Upper lobe of right lung (tissue), 1 donor: ENCODE data around the gene SLC7A8. TPM values are rescaled to one million over a fixed set of nuclear protein-coding genes. Genes with fewer than 3 reads are reported as not detected.

Source experiments
- ATAC-seq: fragments of 200-7000 bp; cut with Tn5 transposase; one replicate; pipeline ENCODE4 v1.9.1; 2020; ENCODE audit warnings: mild to moderate bottlenecking, moderate library complexity
- DNase-seq: peaks from one replicate; pipeline ENCODE4 v3.0.0-alpha.2; 2020
- H3K27ac ChIP-seq: fragments of 200-600 bp; one replicate; pipeline ENCODE4 v1.8.0; 2022
- H3K27me3 ChIP-seq: fragments of 200-600 bp; one replicate; pipeline ENCODE4 v1.8.0; 2022; ENCODE audit warnings: mild to moderate bottlenecking
- H3K36me3 ChIP-seq: fragments of 200-600 bp; one replicate; pipeline ENCODE4 v1.8.0; 2022
- H3K4me1 ChIP-seq: fragments of 200-600 bp; one replicate; pipeline ENCODE4 v1.8.0; 2022
- H3K4me3 ChIP-seq: fragments of 200-600 bp; one replicate; pipeline ENCODE4 v1.8.0; 2022; ENCODE audit warnings: mild to moderate bottlenecking
- H3K9me3 ChIP-seq: fragments of 200-600 bp; one replicate; pipeline ENCODE4 v1.8.0; 2022
- CTCF ChIP-seq: fragments of 200-600 bp; IDR thresholded peaks from one replicate; pipeline ENCODE4 v1.8.0; 2022; ENCODE audit warnings: antibody characterized with exemption
- intact Hi-C: fragments of 100-400 bp; cut with DNase I; formaldehyde crosslinking; loops from one replicate; pipeline ENCODE4 v1.11.0; 2022
- total RNA-seq: library from RNA; stranded (reverse); fragmentation: NEBNext Ultra II Directional; extraction: Animal tissue kit (Norgen Biotek cat#: 25700); gene quantifications from one replicate; pipeline ENCODE4 v1.2.1, GENCODE V29; 2021
- donor health status: DM: no; HTN: yes; CAD: no; lungs with severe emphysema.

Gene SLC7A8
- total RNA-seq, 1 donor from 2014 or later = 49.8 TPM

GRCh38 chr14:23129759-23130316 lies 53.6 kb downstream of the SLC7A8 start:
- H3K27ac ChIP-seq = no peak overlapping the region
- TF ChIP-seq CTCF = no peak

GRCh38 chr14:23128969-23129758 lies 54.3 kb downstream of the SLC7A8 start:
- Histone ChIP-seq H3K27me3 (no peaks in the 10 kb centered on the region), H3K4me3 (no peak overlapping the region), H3K9me3 (no peaks in the 10 kb centered on the region), H3K4me1 (peaks cover 4% of the 10 kb centered on the region), H3K36me3 (peaks cover 21% of the 10 kb centered on the region), H3K27ac (no peak overlapping the region)
- DNase-seq = no peak
- no peak for ATAC-seq
- intact Hi-C loops = no loop called here
- no peak for TF ChIP-seq CTCF

More at GRCh38 chr14:23129759-23130316, 53.6 kb downstream of the SLC7A8 start:
- ATAC-seq (no peak), DNase-seq (no peak)
- intact Hi-C loops = no loop called here
- Histone ChIP-seq H3K9me3 (no peaks in the 10 kb centered on the region), H3K27me3 (no peaks in the 10 kb centered on the region), H3K4me1 (peaks cover 4% of the 10 kb centered on the region), H3K4me3 (no peak overlapping the region), H3K36me3 (peaks cover 21% of the 10 kb centered on the region)

- Histone ChIP-seq H3K4me3 (no peak overlapping the region), H3K27me3 (no peaks in the 10 kb centered on the region), H3K36me3 (peaks cover 21% of the 10 kb centered on the region), H3K4me1 (peaks cover 4% of the 10 kb centered on the region), H3K9me3 (no peaks in the 10 kb centered on the region), H3K27ac (no peak overlapping the region)
- intact Hi-C loops = no loop called here
- DNase-seq (no peak), ATAC-seq (no peak)
- TF ChIP-seq CTCF = no peak
These were observed 55.6 kb downstream of the SLC7A8 start for GRCh38 chr14:23127861-23128260.

GRCh38 chr14:23126548-23127278 lies 56.7 kb downstream of the SLC7A8 start:
- H3K4me1 ChIP-seq = peaks cover 4% of the 10 kb centered on the region
- H3K27me3 ChIP-seq = no peaks in the 10 kb centered on the region
- intact Hi-C loops = no loop called here
- H3K27ac ChIP-seq = no peak overlapping the region
- DNase-seq (no peak), ATAC-seq (no peak)
- peaks cover 21% of the 10 kb centered on the region for H3K36me3 ChIP-seq
- no peak for TF ChIP-seq CTCF
- no peak overlapping the region for H3K4me3 ChIP-seq
- H3K9me3 ChIP-seq = no peaks in the 10 kb centered on the region

- no peak for DNase-seq
- Histone ChIP-seq H3K9me3 (no peaks in the 10 kb centered on the region), H3K4me1 (peaks cover 4% of the 10 kb centered on the region), H3K27ac (no peak overlapping the region), H3K4me3 (no peak overlapping the region), H3K36me3 (peaks cover 21% of the 10 kb centered on the region), H3K27me3 (no peaks in the 10 kb centered on the region)
- intact Hi-C loops = no loop called here
- no peak for TF ChIP-seq CTCF
- ATAC-seq = peak; percentile 22
These were observed 57.4 kb downstream of the SLC7A8 start for GRCh38 chr14:23125933-23126524.
